IPS DF 6.9 (cell line): ENCODE data around the gene CCAR1.
"Not testable (repeated sequence)": the region's sequence is repeated elsewhere in the genome, so short reads cannot be mapped to it uniquely, and the experiment has no call there.

Experiments
- DNase-seq: peaks from one replicate; pipeline ENCODE4 v3.0.0-alpha.2; 2013; ENCODE audit warnings: low read depth, low spot score
- H3K27ac ChIP-seq: one replicate; pipeline ENCODE4 v1.5.1; 2013; ENCODE audit warnings: low read length, control low read depth
- H3K27me3 ChIP-seq: 2 replicates; pipeline ENCODE4 v1.6.1; 2013; ENCODE audit warnings: mild to moderate bottlenecking, low read length; ENCODE audit not compliant: control insufficient read depth, insufficient read depth
- H3K36me3 ChIP-seq: 2 replicates; pipeline ENCODE4 v1.6.1; 2013; ENCODE audit warnings: low read length; ENCODE audit not compliant: control insufficient read depth, insufficient read depth
- H3K4me1 ChIP-seq: 2 replicates; pipeline ENCODE4 v1.6.1; 2013; ENCODE audit warnings: low read length; ENCODE audit not compliant: control insufficient read depth, insufficient read depth
- H3K4me3 ChIP-seq: 2 replicates; pipeline ENCODE4 v1.5.1; 2013; ENCODE audit warnings: mild to moderate bottlenecking, low read length
- H3K9me3 ChIP-seq: 2 replicates; pipeline ENCODE4 v1.6.1; 2013; ENCODE audit warnings: low read length, inconsistent platforms; ENCODE audit not compliant: control insufficient read depth, insufficient read depth
- WGBS: extraction: QIAGEN DNeasy Blood & Tissue Kit; methylation state at CpG from one replicate; pipeline ENCODE4 v1.1.7; 2013; ENCODE audit warnings: mixed read lengths, missing lambda C conversion rate; ENCODE audit not compliant: insufficient read length, insufficient coverage; 5-methylcytosine and 5-hydroxymethylcytosine counted together

Gene CCAR1, protein sequence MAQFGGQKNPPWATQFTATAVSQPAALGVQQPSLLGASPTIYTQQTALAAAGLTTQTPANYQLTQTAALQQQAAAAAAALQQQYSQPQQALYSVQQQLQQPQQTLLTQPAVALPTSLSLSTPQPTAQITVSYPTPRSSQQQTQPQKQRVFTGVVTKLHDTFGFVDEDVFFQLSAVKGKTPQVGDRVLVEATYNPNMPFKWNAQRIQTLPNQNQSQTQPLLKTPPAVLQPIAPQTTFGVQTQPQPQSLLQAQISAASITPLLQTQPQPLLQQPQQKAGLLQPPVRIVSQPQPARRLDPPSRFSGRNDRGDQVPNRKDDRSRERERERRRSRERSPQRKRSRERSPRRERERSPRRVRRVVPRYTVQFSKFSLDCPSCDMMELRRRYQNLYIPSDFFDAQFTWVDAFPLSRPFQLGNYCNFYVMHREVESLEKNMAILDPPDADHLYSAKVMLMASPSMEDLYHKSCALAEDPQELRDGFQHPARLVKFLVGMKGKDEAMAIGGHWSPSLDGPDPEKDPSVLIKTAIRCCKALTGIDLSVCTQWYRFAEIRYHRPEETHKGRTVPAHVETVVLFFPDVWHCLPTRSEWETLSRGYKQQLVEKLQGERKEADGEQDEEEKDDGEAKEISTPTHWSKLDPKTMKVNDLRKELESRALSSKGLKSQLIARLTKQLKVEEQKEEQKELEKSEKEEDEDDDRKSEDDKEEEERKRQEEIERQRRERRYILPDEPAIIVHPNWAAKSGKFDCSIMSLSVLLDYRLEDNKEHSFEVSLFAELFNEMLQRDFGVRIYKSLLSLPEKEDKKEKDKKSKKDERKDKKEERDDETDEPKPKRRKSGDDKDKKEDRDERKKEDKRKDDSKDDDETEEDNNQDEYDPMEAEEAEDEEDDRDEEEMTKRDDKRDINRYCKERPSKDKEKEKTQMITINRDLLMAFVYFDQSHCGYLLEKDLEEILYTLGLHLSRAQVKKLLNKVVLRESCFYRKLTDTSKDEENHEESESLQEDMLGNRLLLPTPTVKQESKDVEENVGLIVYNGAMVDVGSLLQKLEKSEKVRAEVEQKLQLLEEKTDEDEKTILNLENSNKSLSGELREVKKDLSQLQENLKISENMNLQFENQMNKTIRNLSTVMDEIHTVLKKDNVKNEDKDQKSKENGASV

DNA sequence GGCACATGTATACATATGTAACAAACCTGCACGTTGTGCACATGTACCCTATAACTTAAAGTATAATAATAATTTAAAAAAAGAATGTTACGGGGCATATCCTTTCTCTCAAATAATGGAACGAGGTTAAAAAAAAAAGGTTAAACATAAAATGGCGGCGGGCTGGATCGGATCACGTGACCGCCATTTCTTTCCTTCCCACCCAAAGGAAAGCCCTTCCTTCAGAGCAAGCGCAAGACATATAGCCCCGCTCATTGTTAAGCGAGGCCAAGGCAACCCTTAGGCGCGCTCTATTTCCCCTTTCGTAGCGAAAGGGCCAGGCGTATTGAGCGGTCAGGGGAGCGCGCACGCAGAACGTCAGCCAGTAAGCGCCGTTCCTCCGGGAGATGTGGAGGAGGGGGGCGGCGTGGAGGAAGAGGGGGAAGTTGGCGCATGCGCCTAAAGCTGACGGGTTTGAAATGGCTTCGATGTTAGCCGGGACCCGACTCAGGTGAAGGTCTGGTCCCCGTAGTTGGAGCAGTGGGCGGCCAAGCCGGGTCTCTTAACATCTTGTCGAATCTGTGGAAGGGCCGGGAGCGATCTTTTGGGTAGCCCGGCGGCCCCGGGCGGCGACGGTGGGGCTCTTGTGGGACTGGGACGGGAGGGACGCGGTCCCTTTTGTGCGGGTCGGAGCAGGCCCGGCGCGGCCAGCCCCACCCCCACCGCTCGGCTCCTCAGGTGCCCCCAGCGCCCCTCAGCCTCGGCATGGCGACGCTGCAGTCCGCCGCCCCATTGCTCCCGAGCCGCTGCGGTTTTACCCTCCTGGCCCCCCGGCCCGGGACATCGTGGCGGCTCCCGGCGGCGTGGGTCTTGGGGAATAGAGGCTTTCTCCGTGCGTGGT, at the start of gene CCAR1:
Gene CCAR1, plus strand, starts transcription at position 447 of the 880 bp plus-strand sequence. CDS start 1,266 bp downstream, outside the sequence.
- H3K4me3 ChIP-seq, result peak within 1 kb of the TSS; percentile 84
- H3K9me3 ChIP-seq, result no peaks in the 10 kb centered on the region
- DNase-seq, result peak; percentile 89
- H3K27ac ChIP-seq, result no peak within 1 kb of the TSS
- H3K4me1 ChIP-seq, result no peaks in the 10 kb centered on the region
- no peaks in the 10 kb centered on the region for H3K27me3 ChIP-seq
- peaks cover 12% of the 10 kb centered on the region for H3K36me3 ChIP-seq
- WGBS, result no CpG with 5 or more reads among the region's 72 CpGs

DNA sequence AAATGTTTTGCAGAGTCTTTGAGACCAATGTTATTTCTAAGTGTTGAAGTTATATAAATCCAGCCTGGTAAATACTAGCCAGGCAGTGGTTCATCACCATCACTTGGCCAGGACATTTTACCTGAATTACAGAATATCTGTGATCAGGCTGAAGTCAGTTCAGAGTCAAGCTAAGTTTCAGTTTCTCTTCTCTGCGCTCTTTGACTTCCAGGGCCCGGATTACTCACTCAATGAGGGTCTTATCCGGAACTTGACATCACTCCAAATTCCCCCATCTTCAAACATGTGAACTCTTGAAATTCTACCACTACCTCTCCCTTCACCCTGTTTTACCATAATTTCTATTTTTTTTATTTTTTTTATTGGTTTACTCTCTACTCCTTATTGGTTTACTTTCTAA, 36.6 kb upstream of the CCAR1 start:
- Histone ChIP-seq H3K27me3 (no peaks in the 10 kb centered on the region), H3K4me1 (no peaks in the 10 kb centered on the region), H3K9me3 (no peaks in the 10 kb centered on the region), H3K27ac (no peak overlapping the region), H3K36me3 (peaks cover 8% of the 10 kb centered on the region; the same call in 1 of the 2 replicates), H3K4me3 (no peak overlapping the region)
- WGBS, result no CpG with 5 or more reads among the region's 3 CpGs
- DNase-seq, result no peak

DNA sequence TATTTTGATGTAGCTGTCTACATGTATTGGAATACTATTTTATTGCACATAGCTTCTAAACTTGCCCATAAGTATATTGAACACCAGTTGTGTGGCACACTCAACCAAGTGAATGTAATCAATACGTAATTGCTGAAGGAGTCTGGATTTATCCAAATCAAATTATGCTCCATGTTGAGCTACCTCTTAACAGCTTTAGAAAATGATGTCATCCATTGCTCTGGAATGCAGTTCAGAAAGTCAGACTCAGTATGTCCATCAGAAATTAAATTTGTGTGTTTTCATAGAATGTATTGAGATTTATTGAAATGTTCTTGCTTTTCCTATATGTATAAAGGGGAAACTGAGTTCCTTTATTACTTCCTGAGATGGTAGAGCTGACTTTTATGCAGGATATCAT, 25.0 kb upstream of the CCAR1 start:
- peaks cover 7% of the 10 kb centered on the region for H3K36me3 ChIP-seq
- H3K27me3 ChIP-seq, result no peaks in the 10 kb centered on the region
- H3K4me3 ChIP-seq, result no peak overlapping the region
- no peaks in the 10 kb centered on the region for H3K9me3 ChIP-seq
- no CpG with 5 or more reads among the region's 1 CpG for WGBS
- H3K27ac ChIP-seq, result no peak overlapping the region
- no peaks in the 10 kb centered on the region for H3K4me1 ChIP-seq
- no peak for DNase-seq

DNA sequence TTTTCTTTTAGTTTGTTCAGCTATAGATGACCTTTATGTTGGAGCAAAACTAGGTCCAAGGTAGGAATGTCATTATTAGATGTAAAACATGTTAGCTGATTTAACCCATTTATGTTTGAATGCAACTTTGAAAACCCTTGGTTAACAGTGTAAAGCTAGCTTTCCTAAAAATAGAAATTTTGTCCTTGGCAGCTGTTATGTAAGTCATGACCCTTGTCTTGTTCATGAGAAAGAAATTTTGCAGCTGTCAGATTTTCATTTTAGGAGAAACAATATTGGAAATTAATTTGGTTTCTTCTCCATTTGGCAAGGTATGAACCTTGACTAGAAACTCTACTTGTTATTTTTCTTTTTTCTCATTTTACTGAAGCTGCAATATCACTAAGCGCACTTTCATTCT, 23.9 kb upstream of the CCAR1 start:
- Histone ChIP-seq H3K4me1 (no peaks in the 10 kb centered on the region), H3K27ac (no peak overlapping the region), H3K9me3 (no peaks in the 10 kb centered on the region), H3K27me3 (no peaks in the 10 kb centered on the region), H3K4me3 (no peak overlapping the region), H3K36me3 (no peaks in the 10 kb centered on the region)
- no peak for DNase-seq
- WGBS, result no CpG with 5 or more reads among the region's 1 CpG

DNA sequence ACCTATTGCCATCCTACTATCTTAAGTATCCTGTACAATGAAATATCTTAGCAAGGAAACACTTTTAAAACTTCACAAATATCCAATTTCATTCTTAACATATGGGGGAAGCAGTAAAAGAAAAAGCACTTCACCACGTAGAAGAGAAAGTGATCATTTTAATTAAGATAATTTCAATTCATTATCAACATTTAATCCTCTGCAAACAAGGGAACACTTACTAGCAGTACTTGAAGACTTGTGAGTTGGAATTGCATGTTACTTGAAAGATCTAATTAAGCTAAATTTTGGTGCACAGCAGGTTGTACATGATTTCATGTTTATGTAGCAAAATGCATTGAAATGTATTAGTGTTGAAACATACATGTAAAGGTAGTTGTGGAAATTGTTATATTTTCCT, 20.8 kb upstream of the CCAR1 start:
- no CpG with 5 or more reads among the region's 1 CpG for WGBS
- no peak overlapping the region for H3K4me3 ChIP-seq
- no peaks in the 10 kb centered on the region for H3K4me1 ChIP-seq
- no peaks in the 10 kb centered on the region for H3K36me3 ChIP-seq
- no peaks in the 10 kb centered on the region for H3K9me3 ChIP-seq
- no peak for DNase-seq
- no peaks in the 10 kb centered on the region for H3K27me3 ChIP-seq
- no peak overlapping the region for H3K27ac ChIP-seq

DNA sequence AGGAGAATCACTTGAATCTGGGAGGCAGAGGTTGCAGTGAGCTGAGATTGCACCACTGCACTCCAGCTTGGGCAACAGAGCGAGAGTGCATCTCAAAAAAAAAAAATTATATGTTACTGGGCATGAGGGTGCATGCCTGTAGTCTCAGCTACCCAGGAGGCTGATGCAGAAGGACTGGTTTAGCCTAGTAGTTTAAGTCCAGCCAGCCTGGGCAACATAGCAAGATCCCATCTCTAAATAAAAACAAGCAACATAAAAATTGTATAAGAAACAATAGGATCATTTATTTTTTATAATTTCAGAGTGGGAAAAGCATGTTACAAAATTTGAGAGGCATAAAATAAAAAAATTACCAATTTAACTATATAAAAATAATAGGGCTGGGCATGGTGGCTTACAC, 15.5 kb upstream of the CCAR1 start:
- DNase-seq, result no peak
- H3K27ac ChIP-seq, result no peak overlapping the region
- no peak overlapping the region for H3K4me3 ChIP-seq
- no peaks in the 10 kb centered on the region for H3K4me1 ChIP-seq
- no CpG with 5 or more reads among the region's 1 CpG for WGBS
- H3K9me3 ChIP-seq, result no peaks in the 10 kb centered on the region
- no peaks in the 10 kb centered on the region for H3K36me3 ChIP-seq
- no peaks in the 10 kb centered on the region for H3K27me3 ChIP-seq

DNA sequence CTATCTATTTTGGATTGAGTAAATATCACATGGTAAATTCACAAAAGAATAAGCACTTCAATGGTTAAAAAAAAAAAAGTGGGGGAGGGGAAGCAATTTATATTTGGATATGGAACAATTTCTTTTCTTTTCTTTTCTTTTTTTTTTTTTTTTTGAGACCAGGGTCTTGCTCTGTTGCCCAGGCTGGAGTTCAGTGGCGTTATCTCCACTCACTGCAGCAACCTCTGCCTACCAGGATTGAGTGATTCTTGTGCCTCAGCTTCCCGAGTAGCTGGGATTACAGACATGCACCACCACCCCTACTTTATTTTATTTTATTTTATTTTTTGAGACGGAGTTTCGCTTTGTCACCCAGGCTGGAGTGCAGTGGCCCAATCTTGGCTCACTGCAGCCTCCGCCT, 12.1 kb upstream of the CCAR1 start:
- not testable (repeated sequence) for H3K27ac ChIP-seq, H3K4me1 ChIP-seq, H3K9me3 ChIP-seq, H3K27me3 ChIP-seq, H3K36me3 ChIP-seq, H3K4me3 ChIP-seq, DNase-seq
- WGBS, result no CpG with 5 or more reads among the region's 5 CpGs

DNA sequence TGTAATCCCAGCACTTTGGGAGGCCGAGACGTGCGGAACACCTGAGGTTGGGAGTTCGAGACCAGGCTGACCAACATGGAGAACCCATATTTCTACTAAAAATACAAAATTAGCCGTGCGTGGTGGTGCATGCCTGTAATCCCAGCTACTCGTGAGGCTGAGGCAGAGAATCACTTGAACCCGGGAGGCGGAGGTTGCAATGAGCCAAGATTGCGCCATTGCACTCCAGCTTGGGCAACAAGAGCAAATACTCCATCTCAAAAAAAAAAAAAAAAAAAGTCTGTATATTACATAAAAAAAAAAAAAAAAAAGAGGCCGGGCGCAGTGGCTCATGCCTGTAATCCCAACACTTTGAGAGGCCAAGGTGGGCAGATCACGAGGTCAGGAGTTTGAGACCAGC, 8.0 kb upstream of the CCAR1 start:
- not testable (repeated sequence) for H3K4me1 ChIP-seq, H3K27me3 ChIP-seq, H3K9me3 ChIP-seq, H3K4me3 ChIP-seq, H3K27ac ChIP-seq, H3K36me3 ChIP-seq, DNase-seq
- WGBS, result no CpG with 5 or more reads among the region's 13 CpGs

DNA sequence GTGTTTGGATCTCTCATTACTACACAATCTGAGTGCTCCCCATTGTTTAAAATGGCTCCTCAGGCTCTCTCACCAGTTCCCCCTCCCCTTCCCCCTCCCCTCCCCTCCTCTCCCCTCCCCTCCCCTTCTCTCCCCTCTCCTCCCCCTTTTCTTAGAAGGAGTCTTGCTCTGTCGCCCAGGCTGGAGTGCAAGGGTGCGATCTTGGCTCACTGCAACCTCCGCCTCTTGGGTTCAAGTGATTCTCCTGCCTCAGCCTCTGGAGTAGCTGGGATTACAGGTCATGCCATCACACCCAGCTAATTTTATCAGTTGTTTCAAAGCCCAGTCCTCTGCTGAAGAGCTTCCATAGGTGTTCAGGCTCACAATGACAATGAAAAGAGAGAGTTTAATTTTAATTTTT, 3.6 kb upstream of the CCAR1 start:
- Histone ChIP-seq H3K9me3 (no peaks in the 10 kb centered on the region), H3K4me1 (no peaks in the 10 kb centered on the region), H3K4me3 (no peak overlapping the region), H3K36me3 (no peaks in the 10 kb centered on the region), H3K27me3 (no peaks in the 10 kb centered on the region), H3K27ac (no peak overlapping the region)
- WGBS, result no CpG with 5 or more reads among the region's 3 CpGs
- no peak for DNase-seq
